Nephron progenitor cell (in vitro differentiated cells): ENCODE data around the gene KCNH3.

Experiments
- DNase-seq: peaks from one replicate; pipeline ENCODE4 v3.0.0; 2021
- H3K27ac Mint-ChIP-seq: 2 replicates; pipeline ENCODE4 v1.8.0; 2021; ENCODE audit warnings: mild to moderate bottlenecking, moderate library complexity, mixed read lengths
- H3K27me3 Mint-ChIP-seq: 2 replicates; pipeline ENCODE4 v1.8.0; 2021; ENCODE audit warnings: mild to moderate bottlenecking, low read depth, mixed read lengths; ENCODE audit not compliant: poor library complexity
- H3K36me3 Mint-ChIP-seq: 2 replicates; pipeline ENCODE4 v1.8.0; 2021; ENCODE audit warnings: low read depth, mixed read lengths
- H3K4me1 Mint-ChIP-seq: 2 replicates; pipeline ENCODE4 v1.8.0; 2021; ENCODE audit warnings: mixed read lengths
- H3K4me3 Mint-ChIP-seq: 2 replicates; pipeline ENCODE4 v1.8.0; 2021; ENCODE audit warnings: mild to moderate bottlenecking, moderate library complexity, mixed read lengths
- H3K9me3 Mint-ChIP-seq: 2 replicates; pipeline ENCODE4 v1.8.0; 2021; ENCODE audit warnings: mild to moderate bottlenecking, moderate library complexity, mixed read lengths
- CTCF ChIP-seq: fragments of 200-600 bp; sonication (generic); IDR thresholded peaks from 2 replicates; pipeline ENCODE4 v1.5.0; 2021; ENCODE audit warnings: antibody characterized with exemption

Gene KCNH3

DNA sequence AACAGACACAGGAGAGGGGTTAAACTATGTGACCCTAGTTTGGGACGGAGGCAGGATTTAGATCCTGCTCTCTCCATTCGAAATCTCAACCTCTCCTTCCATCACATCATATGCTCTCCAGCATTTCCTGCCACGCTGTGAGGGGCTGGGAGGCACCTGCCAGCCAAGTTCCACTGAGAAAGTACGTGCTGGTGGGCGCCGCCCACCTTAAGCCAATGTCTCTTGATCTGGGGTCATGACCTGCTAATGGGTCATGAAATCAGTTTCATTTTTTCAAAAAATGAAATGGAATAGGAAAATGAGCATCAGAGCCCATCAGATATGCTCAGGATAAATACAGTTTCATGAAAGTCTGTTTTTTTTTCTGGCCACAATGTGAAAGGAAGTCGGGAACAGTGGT lies 21.9 kb downstream of the KCNH3 start:
- no peak for DNase-seq
- no peak overlapping the region for H3K4me3 Mint-ChIP-seq
- peak overlapping the region; percentile 85 for H3K27ac Mint-ChIP-seq
- no peaks in the 10 kb centered on the region for H3K9me3 Mint-ChIP-seq
- no peaks in the 10 kb centered on the region for H3K4me1 Mint-ChIP-seq
- peaks cover 3% of the 10 kb centered on the region for H3K27me3 Mint-ChIP-seq
- peaks cover 52% of the 10 kb centered on the region for H3K36me3 Mint-ChIP-seq
- TF ChIP-seq CTCF: no peak

GRCh38 chr12:49562233-49562632 lies 23.4 kb downstream of the KCNH3 start:
- Mint-ChIP-seq H3K27me3 (peaks cover 3% of the 10 kb centered on the region), H3K4me3 (no peak overlapping the region), H3K4me1 (peaks cover 5% of the 10 kb centered on the region), H3K36me3 (peaks cover 47% of the 10 kb centered on the region), H3K9me3 (no peaks in the 10 kb centered on the region), H3K27ac (peak overlapping the region; percentile 72)
- no peak for TF ChIP-seq CTCF
- no peak for DNase-seq

DNA sequence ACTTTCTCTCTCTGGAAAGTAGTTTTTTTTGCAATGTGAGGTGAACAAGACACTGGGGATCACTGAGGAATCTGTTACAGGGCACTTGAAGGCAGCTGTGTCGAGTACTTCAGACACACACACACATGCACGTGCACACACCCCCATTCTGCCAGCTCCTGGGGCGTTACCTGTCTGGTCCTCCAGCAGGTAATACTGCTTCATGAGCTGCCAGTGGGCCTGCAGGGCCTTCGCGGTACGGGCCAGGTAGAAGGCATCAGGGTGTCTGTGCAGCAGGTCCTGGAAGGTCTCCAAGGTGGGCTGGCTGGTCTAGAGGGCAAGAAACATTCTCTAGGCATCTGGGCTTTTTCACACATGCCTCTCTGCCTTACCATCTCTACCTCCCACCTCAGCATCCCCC lies 24.0 kb downstream of the KCNH3 start:
- peaks cover 47% of the 10 kb centered on the region for H3K36me3 Mint-ChIP-seq
- H3K4me3 Mint-ChIP-seq: no peak overlapping the region
- H3K4me1 Mint-ChIP-seq: peaks cover 9% of the 10 kb centered on the region
- no peak overlapping the region for H3K27ac Mint-ChIP-seq
- TF ChIP-seq CTCF: no peak
- no peak for DNase-seq
- H3K27me3 Mint-ChIP-seq: peaks cover 3% of the 10 kb centered on the region
- H3K9me3 Mint-ChIP-seq: no peaks in the 10 kb centered on the region

DNA sequence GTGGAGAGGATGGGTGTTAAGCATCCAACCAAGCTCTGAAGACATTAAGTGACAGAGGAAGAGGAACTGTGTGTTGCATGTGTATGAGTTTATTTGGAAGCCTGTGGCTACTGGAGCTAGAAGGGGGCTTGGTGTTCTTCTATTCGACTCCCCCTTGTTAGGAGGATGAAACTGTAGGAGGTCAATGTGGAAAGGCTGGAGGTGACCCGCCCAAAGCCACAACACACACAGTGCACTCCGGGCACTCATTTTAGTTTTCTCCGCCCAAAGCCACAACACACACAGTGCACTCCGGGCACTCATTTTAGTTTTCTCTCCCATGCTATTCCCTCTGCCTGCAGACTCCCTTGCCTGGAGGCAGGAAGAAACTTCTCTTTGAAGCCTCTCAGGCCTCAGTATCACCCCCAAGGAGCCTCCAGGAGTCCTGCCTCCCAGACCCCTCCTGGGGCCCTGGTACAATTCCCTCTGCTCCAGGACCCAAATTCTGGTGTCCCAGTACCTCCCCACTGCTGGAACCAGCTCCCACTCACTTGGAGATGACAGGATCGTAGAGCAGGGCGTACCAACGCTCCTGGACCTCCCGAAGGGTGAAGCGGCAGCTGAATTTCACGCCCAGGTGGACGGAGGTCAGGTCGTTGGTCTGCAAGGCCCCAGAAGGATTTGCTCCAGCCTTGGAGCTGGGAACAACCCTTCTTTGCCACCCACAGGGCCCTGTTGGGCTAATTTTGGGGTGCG lies 25.3 kb downstream of the KCNH3 start:
- Mint-ChIP-seq H3K9me3 (no peaks in the 10 kb centered on the region), H3K27me3 (peaks cover 3% of the 10 kb centered on the region), H3K4me3 (no peak overlapping the region), H3K27ac (no peak overlapping the region), H3K36me3 (peaks cover 40% of the 10 kb centered on the region), H3K4me1 (peaks cover 21% of the 10 kb centered on the region)
- no peak for DNase-seq
- TF ChIP-seq CTCF: no peak

GRCh38 chr12:49564686-49565405 lies 26.0 kb downstream of the KCNH3 start:
- peaks cover 21% of the 10 kb centered on the region for H3K4me1 Mint-ChIP-seq
- no peak overlapping the region for H3K4me3 Mint-ChIP-seq

More at GRCh38 chr12:49564686-49565405, 26.0 kb downstream of the KCNH3 start:
- peaks cover 3% of the 10 kb centered on the region for H3K27me3 Mint-ChIP-seq
- TF ChIP-seq CTCF: no peak
- peaks cover 33% of the 10 kb centered on the region for H3K36me3 Mint-ChIP-seq
- no peak overlapping the region for H3K27ac Mint-ChIP-seq
- H3K9me3 Mint-ChIP-seq: no peaks in the 10 kb centered on the region
- DNase-seq: no peak
